Activated naive CD8-positive, alpha-beta T cell treated with anti-CD3 and anti-CD28 coated beads, Interleukin-2, amount 50 U/mL, for 16 hours (primary cell): Measurements from ENCODE around the gene CAMKV.
"Not testable (repeated sequence)": the region's sequence is repeated elsewhere in the genome, so short reads cannot be mapped to it uniquely, and the experiment has no call there.

ENCODE experiments used
- DNase-seq: peaks from one replicate; pipeline ENCODE4 v3.0.0-alpha.2; 2020; ENCODE audit warnings: low read depth, low spot score

Gene CAMKV

GRCh38 chr3:49869525-49870126 is at the start of gene CAMKV:
TSS of gene CAMKV (minus strand) at chr3:49869906. CDS start at chr3:49862388, 7,518 bp downstream.
- DNase-seq, result no peak

GRCh38 chr3:49917806-49918590 is 48.3 kb upstream of the CAMKV start:
- DNase-seq, result not testable (repeated sequence)

- no peak for DNase-seq
Observed at GRCh38 chr3:49916686-49917085, 47.0 kb upstream of the CAMKV start.

- DNase-seq, result no peak
Observed at GRCh38 chr3:49914906-49915305, 45.2 kb upstream of the CAMKV start.

- no peak for DNase-seq
Observed at GRCh38 chr3:49912881-49913281, 43.2 kb upstream of the CAMKV start.

GRCh38 chr3:49911611-49912010 is 41.9 kb upstream of the CAMKV start:
- DNase-seq, result no peak

GRCh38 chr3:49911124-49911420 is 41.4 kb upstream of the CAMKV start:
- DNase-seq, result no peak

GRCh38 chr3:49910409-49911123 is 40.9 kb upstream of the CAMKV start:
- no peak for DNase-seq

GRCh38 chr3:49908373-49909199 is 38.9 kb upstream of the CAMKV start:
- DNase-seq, result no peak

GRCh38 chr3:49906073-49906743 is 36.5 kb upstream of the CAMKV start:
- no peak for DNase-seq

- not testable (repeated sequence) for DNase-seq
Observed at GRCh38 chr3:49904448-49904847, 34.7 kb upstream of the CAMKV start.

- DNase-seq, result peak; percentile 53
Observed at GRCh38 chr3:49903451-49904424, 34.0 kb upstream of the CAMKV start, which contains the start of gene MST1R. TSS of gene MST1R (minus strand) at chr3:49903873. CDS start at chr3:49903609, 264 bp downstream.

- DNase-seq, result no peak
Observed at GRCh38 chr3:49902511-49903345, 33.0 kb upstream of the CAMKV start.

- no peak for DNase-seq
Observed at GRCh38 chr3:49901366-49902339, 31.9 kb upstream of the CAMKV start.

GRCh38 chr3:49900491-49901153 is 30.9 kb upstream of the CAMKV start:
- DNase-seq, result no peak

- DNase-seq, result no peak
Observed at GRCh38 chr3:49899815-49900214, 30.1 kb upstream of the CAMKV start.

- DNase-seq, result no peak
Observed at GRCh38 chr3:49898991-49899390, 29.3 kb upstream of the CAMKV start.
